Measurements from ENCODE around the gene QSOX2.

DNA sequence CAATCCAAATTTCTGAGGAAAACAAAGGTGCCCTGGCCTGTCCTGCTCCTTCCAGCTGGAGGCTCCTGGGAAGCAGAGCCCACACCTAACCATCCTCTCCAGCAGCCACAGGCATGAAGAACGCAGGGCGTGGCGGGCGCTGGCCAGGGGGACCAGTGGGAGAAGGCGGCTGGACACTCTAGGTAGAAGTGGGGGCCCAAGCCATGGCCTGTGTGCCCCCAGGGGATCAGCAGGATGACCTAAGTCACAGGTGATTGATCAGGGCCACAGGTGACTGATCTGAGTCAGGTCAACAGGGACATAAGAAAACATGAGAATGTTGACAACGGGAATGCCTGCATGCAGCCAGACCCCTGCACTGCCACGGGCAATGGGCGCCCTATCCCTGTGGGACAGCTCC is 3.4 kb downstream of the QSOX2 start:
- TF ChIP-seq, protein P1, sequence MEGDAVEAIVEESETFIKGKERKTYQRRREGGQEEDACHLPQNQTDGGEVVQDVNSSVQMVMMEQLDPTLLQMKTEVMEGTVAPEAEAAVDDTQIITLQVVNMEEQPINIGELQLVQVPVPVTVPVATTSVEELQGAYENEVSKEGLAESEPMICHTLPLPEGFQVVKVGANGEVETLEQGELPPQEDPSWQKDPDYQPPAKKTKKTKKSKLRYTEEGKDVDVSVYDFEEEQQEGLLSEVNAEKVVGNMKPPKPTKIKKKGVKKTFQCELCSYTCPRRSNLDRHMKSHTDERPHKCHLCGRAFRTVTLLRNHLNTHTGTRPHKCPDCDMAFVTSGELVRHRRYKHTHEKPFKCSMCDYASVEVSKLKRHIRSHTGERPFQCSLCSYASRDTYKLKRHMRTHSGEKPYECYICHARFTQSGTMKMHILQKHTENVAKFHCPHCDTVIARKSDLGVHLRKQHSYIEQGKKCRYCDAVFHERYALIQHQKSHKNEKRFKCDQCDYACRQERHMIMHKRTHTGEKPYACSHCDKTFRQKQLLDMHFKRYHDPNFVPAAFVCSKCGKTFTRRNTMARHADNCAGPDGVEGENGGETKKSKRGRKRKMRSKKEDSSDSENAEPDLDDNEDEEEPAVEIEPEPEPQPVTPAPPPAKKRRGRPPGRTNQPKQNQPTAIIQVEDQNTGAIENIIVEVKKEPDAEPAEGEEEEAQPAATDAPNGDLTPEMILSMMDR (conservative IDR thresholded peaks at IDR 0.05; ENCODE audit: low read depth in 2 of 2), result no peak
- TF ChIP-seq POLR2AphosphoS5 (IDR thresholded peaks at IDR 0.05; ENCODE audit: low read depth) (no peak), JUNB (IDR thresholded peaks at IDR 0.05; ENCODE audit: unreplicated experiment) (no peak), STAT1 (IDR thresholded peaks at IDR 0.05; ENCODE audit: unreplicated experiment) (no peak), ZNF331 (CRISPR knock-in tag; IDR thresholded peaks at IDR 0.05; ENCODE audit: low read depth) (no peak)
